ENCODE results near the gene BMX. TPM values are rescaled to one million over a fixed set of nuclear protein-coding genes. Genes with fewer than 3 reads are reported as not detected.
A peak's percentile ranks its signal among the peaks of the same experiment; 100 is the strongest.

The BMX gene
- total and polyA plus RNA-seq, 2 donors, result 3.3 to 4.8 TPM

- H3K4me3 ChIP-seq (ENCODE audit: low read depth, low read length), result no peak overlapping the region
- WGBS, result 71% methylated on average over 1 of the region's 1 CpG
These were observed 65.6 kb downstream of the BMX start for GRCh38 chrX:15566244-15566643.

DNA sequence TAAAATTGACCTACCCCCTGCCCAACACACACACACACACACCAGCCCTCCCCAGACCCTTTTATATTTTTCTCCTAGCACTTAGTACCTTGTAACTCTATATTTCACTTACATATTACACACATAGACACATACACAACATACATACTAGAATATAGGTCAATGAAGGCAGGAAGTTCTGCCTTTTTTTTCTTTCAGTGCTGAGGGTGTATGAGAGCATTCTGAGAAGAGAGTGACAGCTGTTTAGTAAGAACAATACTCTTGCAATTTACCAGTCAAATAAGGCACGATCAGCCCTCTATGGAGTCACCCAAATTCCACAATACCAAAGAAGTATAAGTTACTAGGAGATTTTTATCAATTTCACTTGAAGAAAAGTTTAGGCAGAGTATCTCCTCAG lies 66.7 kb downstream of the BMX start:
- Histone ChIP-seq H3K27ac (ENCODE audit: low read depth) (no peak overlapping the region), H3K36me3 (ENCODE audit: insufficient read depth) (no peaks in the 10 kb centered on the region), H3K4me1 (ENCODE audit: insufficient read depth) (no peaks in the 10 kb centered on the region), H3K4me3 (ENCODE audit: low read depth, low read length) (no peak overlapping the region)
- DNase-seq (ENCODE audit: extremely low spot score), result no peak
- 68% methylated on average over 1 of the region's 1 CpG for WGBS

More at GRCh38 chrX:15566244-15566643, 65.6 kb downstream of the BMX start:
- Histone ChIP-seq H3K4me1 (ENCODE audit: insufficient read depth) (no peaks in the 10 kb centered on the region), H3K36me3 (ENCODE audit: insufficient read depth) (no peaks in the 10 kb centered on the region), H3K27ac (ENCODE audit: low read depth) (no peak overlapping the region)
- DNase-seq (ENCODE audit: extremely low spot score), result no peak

GRCh38 chrX:15567886-15568616 lies 67.4 kb downstream of the BMX start:
- DNase-seq (ENCODE audit: extremely low spot score), result no peak
- 47% methylated on average over 7 of the region's 7 CpGs for WGBS
- Histone ChIP-seq H3K4me1 (ENCODE audit: insufficient read depth) (no peaks in the 10 kb centered on the region), H3K27ac (ENCODE audit: low read depth) (no peak overlapping the region), H3K4me3 (ENCODE audit: low read depth, low read length) (no peak overlapping the region), H3K36me3 (ENCODE audit: insufficient read depth) (no peaks in the 10 kb centered on the region)

DNA sequence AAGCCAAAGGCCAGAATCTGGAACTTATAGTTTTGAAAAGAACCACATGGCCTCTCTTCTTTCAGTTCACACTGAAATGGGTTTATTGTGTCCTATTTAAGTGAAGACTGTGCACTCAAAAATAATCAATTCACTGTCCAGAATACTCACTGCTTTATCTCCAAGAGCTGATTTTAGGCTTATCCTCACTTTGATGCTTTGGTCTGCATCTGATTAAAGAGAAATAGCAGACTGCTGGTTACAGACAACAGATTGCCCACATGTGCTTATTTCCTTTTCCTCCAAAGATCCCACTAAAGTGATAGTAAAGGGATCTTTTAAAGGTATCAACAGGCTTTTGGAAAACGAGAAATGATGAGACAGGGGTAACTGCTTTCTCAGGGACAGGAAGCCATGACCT lies 69.5 kb downstream of the BMX start:
- DNase-seq (ENCODE audit: extremely low spot score), result no peak
- WGBS, result 15% methylated on average over 1 of the region's 1 CpG
- no peak overlapping the region for H3K4me3 ChIP-seq (ENCODE audit: low read depth, low read length)
- no peaks in the 10 kb centered on the region for H3K36me3 ChIP-seq (ENCODE audit: insufficient read depth)
- H3K27ac ChIP-seq (ENCODE audit: low read depth), result no peak overlapping the region
- H3K4me1 ChIP-seq (ENCODE audit: insufficient read depth), result no peaks in the 10 kb centered on the region

DNA sequence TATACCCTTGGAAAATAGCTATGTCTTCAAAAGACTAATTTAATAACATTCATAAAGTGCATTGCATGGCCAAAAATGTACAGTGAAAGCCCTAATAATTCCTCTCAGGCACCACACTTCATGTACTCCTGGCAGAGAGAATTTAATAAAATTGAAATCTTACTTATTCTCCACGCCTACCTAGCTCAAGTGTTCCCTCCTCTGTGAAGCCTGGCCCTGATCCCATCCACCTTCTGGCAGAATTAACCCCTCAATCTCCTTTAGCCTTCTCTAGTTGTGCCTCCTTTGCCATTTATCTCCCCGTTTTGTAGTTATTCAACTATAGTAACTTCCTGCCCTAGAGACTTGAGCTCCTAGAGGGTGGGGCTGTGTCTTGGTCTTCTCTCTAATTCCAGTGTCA lies 73.4 kb downstream of the BMX start:
- H3K4me3 ChIP-seq (ENCODE audit: low read depth, low read length), result no peak overlapping the region
- DNase-seq (ENCODE audit: extremely low spot score), result no peak
- no peaks in the 10 kb centered on the region for H3K4me1 ChIP-seq (ENCODE audit: insufficient read depth)
- 72% methylated on average over 2 of the region's 2 CpGs for WGBS
- H3K27ac ChIP-seq (ENCODE audit: low read depth), result no peak overlapping the region
- H3K36me3 ChIP-seq (ENCODE audit: insufficient read depth), result no peaks in the 10 kb centered on the region

GRCh38 chrX:15576019-15576418 lies 75.4 kb downstream of the BMX start:
- 37% methylated on average over 1 of the region's 1 CpG for WGBS
- Histone ChIP-seq H3K36me3 (ENCODE audit: insufficient read depth) (no peaks in the 10 kb centered on the region), H3K4me3 (ENCODE audit: low read depth, low read length) (no peak overlapping the region), H3K4me1 (ENCODE audit: insufficient read depth) (no peaks in the 10 kb centered on the region), H3K27ac (ENCODE audit: low read depth) (no peak overlapping the region)
- DNase-seq (ENCODE audit: extremely low spot score), result no peak

DNA sequence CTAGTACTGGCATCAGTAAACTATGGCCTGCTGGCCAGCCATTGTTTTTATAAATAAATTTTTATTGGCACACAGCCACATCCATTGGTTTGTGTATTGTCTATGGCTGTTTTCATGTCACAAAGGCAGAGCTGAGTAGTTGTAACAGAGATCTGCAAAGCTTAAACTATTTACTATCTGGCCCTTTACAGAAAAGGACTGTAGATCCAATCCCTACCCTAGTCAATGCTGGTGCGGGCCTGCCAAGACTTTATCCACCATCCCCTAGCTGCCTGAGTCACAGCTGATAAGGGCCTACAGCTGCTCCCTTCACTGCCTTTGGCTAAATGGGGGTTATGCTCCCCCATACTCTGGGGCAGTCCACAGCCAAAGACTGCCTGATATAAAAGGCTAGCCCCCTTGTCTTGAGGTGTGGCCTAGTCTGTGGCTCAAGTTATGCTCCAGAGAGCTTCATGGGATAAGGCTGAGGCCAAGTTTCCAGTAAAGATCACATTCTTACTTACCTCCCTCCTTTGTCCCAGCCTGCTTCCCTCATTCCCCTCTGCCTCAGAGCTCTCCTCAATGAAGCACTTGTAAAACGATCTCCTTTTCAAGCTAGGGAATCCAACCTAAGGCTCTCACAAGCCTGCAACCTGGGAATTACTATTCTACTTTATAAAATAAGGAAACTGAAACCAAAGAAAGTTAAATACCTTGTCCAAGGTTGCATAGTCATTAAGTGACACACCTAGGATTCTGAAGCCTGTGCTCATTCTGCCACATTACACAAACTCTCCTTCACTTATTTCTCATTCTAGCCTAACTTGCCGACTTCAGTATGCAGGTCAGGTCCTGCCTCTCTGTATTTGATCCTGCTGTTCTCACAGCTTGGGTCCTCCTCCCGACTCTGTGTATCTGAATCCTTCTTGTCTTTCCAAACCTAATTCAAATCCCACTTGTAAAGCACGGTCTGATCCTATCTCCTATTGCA lies 79.5 kb downstream of the BMX start:
- H3K4me3 ChIP-seq (ENCODE audit: low read depth, low read length), result no peak overlapping the region
- H3K4me1 ChIP-seq (ENCODE audit: insufficient read depth), result no peaks in the 10 kb centered on the region
- H3K27ac ChIP-seq (ENCODE audit: low read depth), result peak overlapping the region; percentile 6
- no peak for DNase-seq (ENCODE audit: extremely low spot score)
- no peaks in the 10 kb centered on the region for H3K36me3 ChIP-seq (ENCODE audit: insufficient read depth)
- 37% methylated on average over 5 of the region's 5 CpGs for WGBS

DNA sequence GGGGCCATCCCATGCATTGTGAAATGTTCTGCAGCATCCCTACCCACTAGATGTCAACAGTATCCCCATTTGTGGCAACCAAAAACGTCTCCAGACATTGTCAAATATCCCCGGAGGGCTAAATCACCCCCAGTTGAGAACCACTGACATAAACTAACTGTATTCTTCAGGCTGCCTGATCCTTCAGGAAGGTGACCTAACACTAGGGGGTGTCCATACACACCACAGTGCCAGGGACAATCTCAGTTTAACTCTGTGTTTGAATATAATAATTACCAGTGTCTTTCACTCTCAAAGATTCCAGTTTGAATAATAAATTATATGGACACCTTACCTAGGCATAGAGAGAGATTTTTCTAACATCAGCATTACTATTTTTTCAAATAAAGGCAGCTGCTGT lies 93.8 kb downstream of the BMX start:
- no peak for DNase-seq (ENCODE audit: extremely low spot score)
- Histone ChIP-seq H3K36me3 (ENCODE audit: insufficient read depth) (no peaks in the 10 kb centered on the region), H3K4me1 (ENCODE audit: insufficient read depth) (no peaks in the 10 kb centered on the region), H3K27ac (ENCODE audit: low read depth) (no peak overlapping the region), H3K4me3 (ENCODE audit: low read depth, low read length) (no peak overlapping the region)
- WGBS, result 56% methylated on average over 2 of the region's 2 CpGs

DNA sequence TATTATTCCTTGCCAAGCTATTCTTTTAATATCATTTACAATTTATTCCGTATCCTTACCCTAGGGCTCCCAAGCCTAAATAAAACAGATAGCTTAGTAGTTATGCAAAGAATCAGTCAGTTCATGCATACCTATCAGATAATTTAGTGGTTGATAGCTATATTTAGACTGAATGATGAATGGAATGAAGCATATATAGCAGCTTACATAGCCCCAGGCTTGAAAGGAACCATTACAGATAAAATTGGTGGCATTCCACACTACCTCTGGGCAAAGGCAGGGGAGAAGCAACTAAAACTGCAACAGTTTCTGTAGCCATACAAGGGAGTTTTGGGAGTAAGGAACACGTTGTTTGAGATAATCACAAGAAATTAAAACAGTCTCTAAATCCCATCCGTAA lies 97.4 kb downstream of the BMX start:
- H3K27ac ChIP-seq (ENCODE audit: low read depth), result no peak overlapping the region
- H3K4me1 ChIP-seq (ENCODE audit: insufficient read depth), result no peaks in the 10 kb centered on the region
- H3K36me3 ChIP-seq (ENCODE audit: insufficient read depth), result no peaks in the 10 kb centered on the region
- WGBS, result 45% methylated on average over 3 of the region's 3 CpGs
- no peak overlapping the region for H3K4me3 ChIP-seq (ENCODE audit: low read depth, low read length)
- DNase-seq (ENCODE audit: extremely low spot score), result no peak

DNA sequence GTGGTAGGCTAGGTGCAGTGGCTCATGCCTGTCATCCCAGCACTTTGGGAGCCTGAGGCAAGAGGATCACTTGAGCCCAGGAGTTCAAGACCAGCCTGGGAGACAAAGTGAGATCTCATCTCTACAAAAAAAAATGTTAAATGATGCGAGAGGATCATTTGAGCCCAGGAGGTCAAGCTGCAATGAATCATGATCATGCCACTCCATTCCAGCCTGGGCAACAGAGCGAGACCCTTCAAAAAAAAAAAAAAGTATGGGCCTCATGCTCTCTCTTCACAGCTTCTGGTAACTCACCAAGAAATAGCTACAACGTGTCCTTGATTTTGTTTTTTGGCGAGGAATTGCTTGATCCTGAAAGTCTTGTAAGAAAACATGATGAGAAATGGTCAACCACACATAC lies 98.9 kb downstream of the BMX start:
- H3K27ac ChIP-seq (ENCODE audit: low read depth), result no peak overlapping the region
- H3K4me3 ChIP-seq (ENCODE audit: low read depth, low read length), result no peak overlapping the region
- DNase-seq (ENCODE audit: extremely low spot score), result no peak
- H3K36me3 ChIP-seq (ENCODE audit: insufficient read depth), result no peaks in the 10 kb centered on the region
- no peaks in the 10 kb centered on the region for H3K4me1 ChIP-seq (ENCODE audit: insufficient read depth)
- 92% methylated on average over 4 of the region's 4 CpGs for WGBS

GRCh38 chrX:15600049-15600448 lies 99.4 kb downstream of the BMX start:
- no peak overlapping the region for H3K27ac ChIP-seq (ENCODE audit: low read depth)
- H3K4me1 ChIP-seq (ENCODE audit: insufficient read depth), result no peaks in the 10 kb centered on the region
- no peaks in the 10 kb centered on the region for H3K36me3 ChIP-seq (ENCODE audit: insufficient read depth)
- DNase-seq (ENCODE audit: extremely low spot score), result no peak
- no peak overlapping the region for H3K4me3 ChIP-seq (ENCODE audit: low read depth, low read length)

GRCh38 chrX:15600745-15601144 lies 100.1 kb downstream of the BMX start, which contains the start of gene ACE2:
Gene ACE2 (minus strand): TSS chrX:15600960. CDS start chrX:15600911, 49 bp downstream.
- Histone ChIP-seq H3K27ac (ENCODE audit: low read depth) (no peak within 1 kb of the TSS), H3K36me3 (ENCODE audit: insufficient read depth) (no peaks in the 10 kb centered on the region), H3K4me3 (ENCODE audit: low read depth, low read length) (no peak within 1 kb of the TSS), H3K4me1 (ENCODE audit: insufficient read depth) (no peaks in the 10 kb centered on the region)
- DNase-seq (ENCODE audit: extremely low spot score), result no peak
- 79% methylated on average over 4 of the region's 4 CpGs for WGBS

DNA sequence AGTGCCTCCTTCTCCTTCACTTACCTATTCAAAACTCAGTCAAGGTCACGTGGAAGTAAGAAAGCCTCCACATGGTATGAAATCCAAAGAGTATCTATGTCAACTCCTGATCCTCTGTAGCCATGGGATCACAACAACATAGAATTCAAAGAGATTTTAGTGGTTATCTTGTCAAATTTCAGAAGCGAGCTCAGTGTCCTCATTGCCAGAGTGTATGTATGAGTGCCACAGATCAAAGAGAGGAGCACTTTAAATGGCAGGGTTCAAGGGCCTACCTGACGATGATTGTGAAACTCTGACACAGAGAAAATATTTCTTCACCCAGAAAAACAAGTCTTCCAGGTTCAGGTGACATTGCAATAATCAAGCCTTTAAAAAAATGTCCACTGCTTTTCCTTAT lies 101.3 kb downstream of the BMX start:
- Histone ChIP-seq H3K4me3 (ENCODE audit: low read depth, low read length) (no peak overlapping the region), H3K27ac (ENCODE audit: low read depth) (no peak overlapping the region), H3K36me3 (ENCODE audit: insufficient read depth) (no peaks in the 10 kb centered on the region), H3K4me1 (ENCODE audit: insufficient read depth) (no peaks in the 10 kb centered on the region)
- 87% methylated on average over 3 of the region's 3 CpGs for WGBS
- DNase-seq (ENCODE audit: extremely low spot score), result no peak

DNA sequence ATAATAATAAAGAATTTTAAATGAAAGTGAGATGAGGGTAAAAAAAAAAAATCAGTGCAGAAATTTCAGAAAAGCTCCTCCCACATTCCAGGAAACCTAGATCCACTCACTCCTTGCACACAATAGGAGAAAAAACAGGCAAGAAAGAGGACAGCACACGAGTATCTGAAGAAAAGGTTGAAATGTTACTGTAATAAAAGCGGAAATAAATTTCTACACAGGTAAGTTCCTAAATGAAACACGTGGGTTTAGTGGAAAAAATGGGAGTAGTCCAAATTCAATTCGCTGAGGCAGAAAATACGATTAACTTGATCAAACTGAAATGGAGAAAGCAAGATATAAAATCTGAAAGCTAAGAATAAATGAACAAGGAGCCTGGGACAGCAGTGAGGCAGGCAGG lies 102.2 kb downstream of the BMX start:
- Histone ChIP-seq H3K4me1 (ENCODE audit: insufficient read depth) (no peaks in the 10 kb centered on the region), H3K27ac (ENCODE audit: low read depth) (no peak overlapping the region), H3K4me3 (ENCODE audit: low read depth, low read length) (no peak overlapping the region), H3K36me3 (ENCODE audit: insufficient read depth) (no peaks in the 10 kb centered on the region)
- WGBS, result 82% methylated on average over 5 of the region's 5 CpGs
- DNase-seq (ENCODE audit: extremely low spot score), result no peak
